NCI-H524 (cell line): ENCODE results near the gene PDE11A.
A peak's percentile ranks its signal among the peaks of the same experiment; 100 is the strongest.
"Not testable (repeated sequence)": the region's sequence is repeated elsewhere in the genome, so short reads cannot be mapped to it uniquely, and the experiment has no call there.

Experiments used
- DNase-seq, 2 experiments: peaks; one replicate each; lab custom pipeline; 2025; lab: John Stamatoyannopoulos, UW

Gene PDE11A

DNA sequence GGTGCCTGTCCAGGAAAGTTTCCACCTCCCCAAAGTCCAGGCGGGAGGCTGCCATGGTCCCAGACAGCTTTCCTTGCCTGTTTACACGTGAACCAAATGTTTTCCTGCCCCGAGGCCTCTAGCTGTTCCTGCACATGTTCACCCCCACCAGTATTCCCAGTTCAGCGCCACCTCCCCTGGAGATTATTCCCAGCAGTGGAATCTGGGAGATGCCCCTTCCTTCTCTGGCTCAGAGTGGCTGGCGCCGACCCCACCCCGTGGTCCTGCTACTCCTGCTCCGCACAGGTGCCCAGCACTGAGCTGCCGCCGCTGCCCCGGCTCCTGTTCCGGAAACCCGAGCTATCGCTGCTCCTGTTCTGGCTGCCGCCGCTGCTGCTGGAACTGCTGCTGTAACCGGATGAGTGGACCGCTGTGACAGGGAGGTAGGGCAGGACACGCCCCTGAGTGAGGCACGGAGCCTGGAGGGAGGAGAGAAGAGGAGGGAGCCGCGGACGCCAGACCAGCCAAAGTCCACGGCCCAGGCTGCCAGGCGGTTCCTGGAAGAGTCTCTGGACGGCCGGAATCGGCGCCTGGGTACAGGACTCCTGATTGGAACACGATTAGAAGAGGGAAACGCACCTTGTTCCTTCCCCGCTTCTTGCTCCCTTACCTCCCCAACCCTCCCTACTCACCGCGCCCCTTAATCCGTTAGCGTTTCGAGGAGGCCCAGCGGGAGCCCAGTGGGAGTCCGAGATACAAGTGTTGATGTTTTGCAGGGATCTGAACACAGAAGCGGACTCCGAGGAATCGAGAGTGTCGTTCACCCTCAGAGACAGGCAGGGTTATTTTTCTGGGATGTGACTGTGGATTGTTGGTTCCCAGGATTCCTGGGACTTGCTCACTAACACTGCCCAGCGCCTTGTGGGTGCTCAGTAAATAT lies at the start of gene PDE11A:
Gene PDE11A, minus strand, starts transcription at position 395 of the 919 bp plus-strand sequence. Its CDS starts 340 bp downstream, at position 55.
- peak; percentile 72 to 75 for DNase-seq

DNA sequence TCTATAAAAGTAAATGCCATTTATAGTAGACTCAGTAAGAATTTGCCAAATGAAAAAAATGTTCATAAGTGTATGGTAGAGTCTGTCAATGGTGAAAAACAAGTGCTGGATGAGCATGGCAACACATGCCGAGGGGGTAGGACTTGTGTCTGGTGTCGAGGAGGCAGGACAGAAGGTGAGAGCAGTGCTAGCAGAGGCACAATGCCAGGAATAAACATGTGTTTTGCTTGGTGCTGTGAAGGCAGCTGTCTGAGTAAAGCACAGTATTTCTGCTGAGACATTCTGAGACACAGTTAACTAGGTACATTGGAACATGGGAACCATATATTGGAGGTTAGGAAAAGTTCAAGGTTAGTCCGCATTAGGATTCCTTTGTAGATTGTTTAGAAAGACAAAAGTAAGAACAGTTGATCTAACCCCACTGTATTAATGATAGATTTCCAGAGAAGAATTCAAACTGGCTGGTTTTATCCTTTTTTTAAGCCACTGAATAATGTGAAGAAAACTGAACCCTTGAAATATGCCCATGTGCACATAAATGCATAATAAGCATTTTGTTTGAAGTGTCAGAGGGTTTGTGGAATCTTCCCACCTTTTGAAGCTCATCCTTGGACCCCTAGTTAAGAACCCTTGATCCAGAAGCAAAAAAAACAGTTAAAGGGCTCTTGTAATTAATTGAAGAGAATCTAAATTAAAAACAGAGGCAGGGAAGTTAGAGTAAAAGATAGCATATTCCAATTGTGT lies 46.8 kb upstream of the PDE11A start:
- peak in 1 of 2 experiments; percentile 4 for DNase-seq

DNA sequence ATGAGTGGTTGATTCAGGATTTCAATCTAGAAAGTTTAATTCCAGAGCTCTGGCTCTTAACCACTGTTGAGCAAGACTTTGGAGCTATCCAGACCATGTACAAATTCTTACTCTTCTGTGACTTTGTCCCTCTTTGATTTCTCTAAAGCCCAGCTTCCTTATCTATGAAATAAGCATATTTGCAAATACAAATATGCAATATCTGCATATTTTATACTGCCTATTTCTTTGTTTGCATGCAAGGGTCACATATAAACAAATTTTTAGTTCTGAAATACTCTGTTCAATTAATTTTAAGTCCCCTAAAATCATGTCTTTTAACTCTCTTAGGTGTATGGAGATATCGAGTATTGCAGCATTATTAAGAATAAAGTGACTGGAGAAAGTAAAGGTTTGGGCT lies 45.1 kb upstream of the PDE11A start:
- no peak for DNase-seq

DNA sequence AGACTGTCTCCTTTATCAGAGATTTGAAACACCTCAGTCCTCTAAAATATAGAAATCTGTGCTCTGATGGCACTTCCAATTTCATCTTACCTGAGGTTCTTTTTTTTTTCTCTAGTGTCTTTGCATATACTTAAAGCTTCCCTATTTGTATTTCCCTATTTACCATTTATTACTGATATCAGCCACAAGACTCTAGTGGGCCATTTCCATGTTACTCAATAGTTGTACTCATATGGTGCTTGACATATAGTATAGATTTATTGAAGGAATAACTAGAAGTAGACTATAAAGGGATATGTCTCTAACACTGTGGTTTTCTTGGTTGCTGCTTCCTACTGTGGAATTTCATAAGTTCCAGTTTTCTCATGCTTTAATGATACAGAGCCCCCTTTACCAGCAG lies 42.7 kb upstream of the PDE11A start:
- no peak for DNase-seq

DNA sequence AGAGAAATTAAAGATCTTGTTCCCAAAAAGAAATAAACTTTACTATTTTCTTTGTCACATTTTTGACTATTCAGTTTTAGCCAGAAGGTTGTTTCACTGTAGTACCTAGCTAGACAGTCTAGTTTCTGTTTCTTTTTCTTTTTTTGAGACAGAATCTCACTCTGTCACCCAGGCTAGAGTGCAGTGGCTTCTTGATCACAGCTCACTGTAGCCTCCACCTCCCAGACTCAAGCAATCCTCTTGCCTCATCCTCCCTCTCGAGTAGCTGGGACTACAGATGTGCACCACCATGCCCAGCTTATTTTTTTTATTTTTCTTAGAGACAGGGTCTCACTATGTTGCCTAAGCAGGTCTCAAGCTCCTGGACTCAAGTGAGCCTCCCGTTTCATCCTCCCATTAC lies 41.9 kb upstream of the PDE11A start:
- no peak for DNase-seq

DNA sequence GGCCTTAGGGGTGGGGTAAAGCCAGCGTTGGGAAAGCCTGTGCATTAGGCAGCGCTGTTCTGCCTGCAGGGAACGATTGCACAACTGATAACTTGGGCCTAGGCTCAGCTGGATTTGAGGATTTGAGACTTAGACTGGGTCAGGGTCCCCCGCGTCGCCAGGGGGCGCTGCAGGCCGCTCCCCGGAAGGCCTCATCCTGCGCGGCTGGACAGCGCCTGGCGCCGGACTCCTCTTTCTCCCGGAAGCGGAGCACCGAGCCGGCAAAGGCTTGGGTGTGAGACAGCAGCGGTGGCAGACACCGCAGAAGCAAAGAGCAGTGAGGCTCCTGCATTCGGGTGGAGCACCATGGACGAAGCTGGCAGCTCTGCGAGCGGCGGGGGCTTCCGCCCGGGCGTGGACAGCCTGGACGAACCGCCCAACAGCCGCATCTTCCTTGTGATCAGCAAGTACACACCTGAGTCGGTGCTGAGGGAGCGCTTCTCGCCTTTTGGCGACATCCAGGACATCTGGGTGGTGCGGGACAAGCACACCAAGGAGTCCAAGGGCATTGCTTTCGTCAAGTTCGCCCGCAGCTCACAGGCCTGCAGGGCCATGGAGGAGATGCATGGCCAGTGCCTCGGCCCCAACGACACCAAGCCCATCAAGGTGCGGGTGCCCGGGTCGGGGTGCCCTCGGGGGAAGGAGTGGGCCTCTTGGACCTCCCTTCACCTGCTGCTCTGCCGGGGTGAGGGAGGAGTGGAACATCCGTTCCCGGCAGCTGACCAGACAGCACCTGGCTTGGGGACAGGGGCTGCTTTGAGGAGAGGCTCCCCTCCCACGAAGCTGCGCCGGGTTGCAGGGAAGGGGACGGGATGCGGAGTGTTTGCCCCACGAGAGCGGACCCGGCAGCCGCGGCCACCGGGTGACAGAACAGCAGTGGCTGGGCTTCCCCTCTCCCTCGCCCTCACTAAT lies 39.9 kb upstream of the PDE11A start, which contains the start of gene RBM45:
Gene RBM45, plus strand, starts transcription at position 236 of the 951 bp plus-strand sequence. Its CDS starts 110 bp downstream, at position 346.
- DNase-seq = peak; percentile 71 to 87

DNA sequence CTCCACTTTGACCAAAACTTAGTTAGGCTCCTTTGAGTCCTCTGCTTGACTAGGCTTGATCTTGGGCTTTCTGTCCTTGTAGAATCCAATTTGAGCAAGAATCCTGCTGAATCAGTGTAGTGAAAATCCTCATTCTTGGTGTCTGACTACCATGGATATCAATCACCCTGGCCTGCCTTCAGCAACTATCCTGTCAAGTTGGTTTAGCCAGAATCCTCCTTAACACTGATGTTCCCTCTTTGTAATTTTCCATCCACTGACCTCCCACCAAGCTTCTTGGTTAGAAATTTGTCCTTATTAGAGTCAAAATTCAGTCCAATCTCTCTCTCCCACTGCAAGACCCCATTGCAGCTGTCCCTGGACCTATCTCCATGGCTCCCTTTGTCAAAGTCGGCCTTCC lies 39.2 kb upstream of the PDE11A start:
- DNase-seq = no peak

DNA sequence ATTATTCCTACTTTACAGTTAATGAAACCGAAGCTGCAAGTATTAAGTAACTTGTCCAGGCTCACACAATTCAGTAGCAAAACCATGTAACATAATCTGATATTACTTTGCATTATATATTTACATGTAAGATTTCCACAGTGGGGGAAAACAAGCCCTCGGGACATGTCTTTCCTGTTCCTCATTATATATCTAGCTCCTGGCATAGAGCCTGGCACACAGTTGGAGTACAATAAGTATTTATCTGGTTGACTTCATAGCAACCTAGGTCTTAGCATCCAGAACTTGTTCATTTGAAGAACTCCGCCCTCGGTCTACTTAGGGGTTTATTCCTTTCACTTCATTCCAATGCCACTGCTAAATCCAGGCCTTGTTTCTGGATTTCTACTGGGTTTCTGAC lies 38.1 kb upstream of the PDE11A start:
- DNase-seq = no peak

DNA sequence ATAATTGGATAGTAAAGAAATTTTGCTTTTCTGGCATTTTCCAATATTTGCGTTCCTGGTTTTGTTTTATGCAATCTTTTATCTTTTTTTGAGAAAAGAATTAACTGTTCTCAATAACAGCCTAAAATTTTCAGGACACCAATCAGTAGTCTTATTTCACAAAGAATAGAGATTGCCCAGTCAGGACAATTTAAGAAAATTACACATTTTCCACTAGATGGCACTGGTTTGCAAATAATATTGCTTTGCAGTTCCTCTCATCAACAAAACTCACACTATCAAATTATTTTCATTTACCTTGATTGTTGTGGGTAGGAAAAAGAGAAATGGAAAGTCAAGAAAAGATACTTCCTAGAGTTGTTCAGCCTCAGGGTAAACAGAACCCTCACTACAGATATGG lies 37.2 kb upstream of the PDE11A start:
- DNase-seq = peak; percentile 4 to 63

DNA sequence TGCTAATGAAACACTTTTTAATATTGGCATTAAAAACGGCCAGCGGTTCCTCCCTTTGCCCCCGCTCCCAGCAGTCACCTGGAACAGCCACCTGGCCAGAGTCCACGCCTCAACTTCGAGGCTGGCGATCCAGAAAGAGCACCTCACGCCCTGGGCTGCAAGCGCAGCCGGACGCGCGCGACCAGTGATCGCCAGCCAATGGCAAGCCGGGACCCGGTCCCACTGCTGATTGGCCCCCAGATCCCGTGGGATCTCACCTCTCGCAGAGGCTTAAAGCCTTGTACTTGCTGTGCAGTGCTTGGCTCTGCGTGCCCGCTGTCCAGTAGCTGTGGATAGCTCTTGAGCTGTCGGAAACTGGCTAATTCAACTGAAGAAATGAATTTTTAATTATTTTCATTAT lies 35.6 kb upstream of the PDE11A start:
- no peak for DNase-seq

DNA sequence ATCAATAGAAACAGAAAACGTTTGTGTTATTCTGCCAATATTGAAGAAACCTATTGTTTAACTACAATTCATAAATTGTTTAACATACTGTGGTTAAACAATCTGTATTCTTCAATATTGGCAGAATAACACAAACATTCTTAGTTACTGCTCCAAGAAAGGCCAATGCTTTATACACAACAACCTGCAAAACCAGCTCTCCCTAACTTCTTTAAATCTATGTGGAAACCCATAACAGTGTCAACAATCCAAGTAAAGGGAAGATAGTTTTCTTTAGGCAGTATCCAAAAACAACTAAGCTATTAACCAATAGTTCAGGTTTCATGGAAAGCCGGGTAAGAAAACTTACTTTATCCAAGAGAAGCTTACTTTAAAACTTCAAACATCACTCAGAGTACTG lies 33.5 kb upstream of the PDE11A start:
- DNase-seq = no peak

DNA sequence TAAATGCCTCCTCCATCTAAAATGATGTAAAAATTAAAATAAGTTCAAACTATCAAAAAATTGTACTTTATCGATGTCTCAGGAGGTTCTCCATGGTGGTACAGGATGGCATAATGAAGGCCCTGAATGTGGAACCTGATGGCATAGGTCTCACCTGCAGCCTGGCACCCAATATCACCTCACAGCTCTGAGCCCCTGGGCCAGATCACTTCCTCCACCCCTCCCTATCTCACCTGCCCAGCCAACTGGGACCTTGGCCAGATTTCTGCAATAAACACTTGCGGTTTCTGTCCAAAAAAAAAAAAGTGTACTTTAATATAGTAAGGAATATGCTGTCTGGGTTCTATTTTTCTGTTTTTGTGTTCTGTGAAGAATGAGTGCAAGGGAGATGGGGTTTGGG lies 33.0 kb upstream of the PDE11A start:
- no peak for DNase-seq

DNA sequence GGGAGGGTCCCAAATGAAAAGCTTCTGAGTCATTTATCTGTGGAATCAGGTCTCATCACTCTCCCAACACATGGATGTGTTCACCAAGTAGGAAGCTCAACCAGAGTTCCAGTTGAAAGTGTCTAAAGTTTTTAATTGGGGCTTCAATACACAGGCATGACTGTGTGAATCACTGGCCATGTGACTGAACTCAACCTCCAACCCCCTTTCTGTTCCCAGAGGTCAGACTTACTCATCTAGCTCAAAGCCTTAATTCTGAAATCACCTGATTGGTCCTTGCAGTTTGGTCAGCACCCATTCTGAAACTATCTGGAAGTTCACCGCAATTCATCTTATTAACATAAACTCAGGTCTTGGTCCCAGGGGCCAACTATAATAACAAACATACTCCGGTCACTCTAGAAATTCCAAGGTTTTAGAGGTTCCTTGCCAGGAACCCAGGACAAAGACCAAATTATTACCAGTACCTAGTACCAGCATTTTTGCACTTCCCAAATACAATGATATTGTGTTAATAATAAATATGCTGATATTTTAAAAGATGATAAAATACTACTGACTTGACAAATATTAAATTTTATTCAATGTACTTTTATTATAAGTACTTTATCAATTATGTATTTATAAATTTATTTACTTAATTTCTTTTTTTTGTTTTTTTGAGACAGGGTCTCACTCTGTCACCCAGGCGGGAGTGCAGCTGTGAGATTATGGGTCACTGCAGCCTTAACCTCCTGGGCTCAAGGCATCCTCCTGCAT lies 28.9 kb upstream of the PDE11A start:
- no peak for DNase-seq

DNA sequence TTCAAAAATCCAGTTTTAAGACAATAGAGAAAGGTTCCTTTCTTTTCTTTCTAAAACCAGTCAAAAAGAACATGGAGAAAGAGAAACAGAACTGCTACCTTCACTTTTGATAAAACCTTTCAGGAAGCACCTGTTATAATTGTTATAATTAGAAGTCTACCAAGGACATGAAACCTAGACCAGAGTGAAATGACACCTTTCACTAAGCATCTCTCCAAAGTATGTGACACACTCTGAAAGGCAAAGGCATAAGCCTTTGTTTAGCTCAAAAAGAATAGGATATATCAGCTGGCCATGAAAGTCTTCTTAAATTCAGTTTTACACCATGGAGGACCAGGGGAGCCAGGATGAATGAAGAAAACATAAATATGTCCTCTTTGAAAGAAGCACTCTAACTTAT lies 20.9 kb upstream of the PDE11A start:
- DNase-seq = no peak

DNA sequence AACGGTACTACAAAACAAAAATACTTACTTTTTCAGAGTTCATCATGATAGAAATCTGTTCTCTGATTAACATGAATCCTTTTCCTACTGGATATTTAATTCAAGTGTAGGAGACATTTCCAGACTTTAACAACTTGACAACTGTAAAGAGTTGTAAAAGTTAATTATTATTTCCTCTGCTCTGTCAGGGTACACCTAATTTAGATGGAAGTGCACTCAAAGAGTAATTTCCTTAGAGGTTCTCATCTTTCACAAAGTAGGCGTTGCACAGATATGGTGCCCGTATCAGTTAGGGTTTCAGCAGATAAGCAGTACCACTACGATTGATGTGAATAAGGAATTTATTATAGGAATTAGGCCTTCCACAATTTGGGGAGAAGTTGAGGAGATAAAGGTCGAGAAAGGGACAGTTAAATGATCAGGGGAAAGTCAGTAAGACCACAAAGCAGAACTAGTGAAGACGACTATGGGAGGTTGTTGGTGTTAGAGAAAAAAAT lies 16.2 kb upstream of the PDE11A start:
- DNase-seq = no peak

DNA sequence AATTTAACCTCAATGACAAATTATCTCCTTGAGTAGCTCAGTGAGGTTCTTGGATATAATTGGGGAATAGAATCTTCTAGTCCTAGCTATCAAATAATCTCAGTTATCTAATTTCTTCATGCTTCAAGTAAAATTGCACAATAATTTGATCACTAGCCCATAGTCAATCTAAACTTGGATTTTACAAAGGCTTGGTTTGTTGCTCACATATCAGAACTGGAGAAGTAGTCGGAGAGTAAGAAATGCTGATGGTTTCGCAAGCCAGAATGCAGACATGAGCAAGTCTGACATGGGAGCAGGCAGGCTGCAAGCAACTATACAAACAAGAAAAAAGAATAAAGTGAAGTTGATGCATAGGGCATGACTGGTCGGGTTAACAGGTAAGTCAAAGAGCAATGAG lies 11.7 kb upstream of the PDE11A start:
- no peak for DNase-seq

DNA sequence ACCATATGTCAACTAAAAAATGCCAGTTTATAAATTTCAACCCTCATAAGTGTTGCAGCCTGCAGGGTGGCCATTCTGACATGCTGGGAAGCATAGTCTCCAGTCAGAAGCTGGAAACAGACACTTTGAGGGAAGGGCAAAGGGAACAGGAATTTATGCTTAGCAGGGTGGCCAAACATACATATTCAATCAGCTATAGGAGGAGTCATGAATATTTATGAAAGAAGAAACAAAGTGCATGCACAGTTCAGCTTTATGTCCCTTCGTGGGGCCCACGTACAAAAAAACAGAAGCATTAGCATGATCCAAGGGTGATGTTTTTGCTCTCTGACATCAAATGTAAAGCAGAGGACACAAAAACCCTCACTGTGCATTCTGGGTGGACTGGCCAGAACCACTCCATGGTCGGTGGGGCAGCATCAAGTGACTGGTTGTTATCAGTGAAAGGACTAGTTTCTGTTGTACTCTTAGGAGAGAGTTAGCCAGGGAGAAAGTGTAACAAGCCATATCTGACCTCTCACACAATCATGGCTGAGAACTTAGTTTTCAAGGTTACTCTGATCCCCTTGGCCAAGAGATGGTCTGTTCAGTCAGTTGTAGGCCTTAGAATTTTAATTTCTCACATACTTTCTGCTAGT lies 9.9 kb upstream of the PDE11A start:
- DNase-seq = no peak

DNA sequence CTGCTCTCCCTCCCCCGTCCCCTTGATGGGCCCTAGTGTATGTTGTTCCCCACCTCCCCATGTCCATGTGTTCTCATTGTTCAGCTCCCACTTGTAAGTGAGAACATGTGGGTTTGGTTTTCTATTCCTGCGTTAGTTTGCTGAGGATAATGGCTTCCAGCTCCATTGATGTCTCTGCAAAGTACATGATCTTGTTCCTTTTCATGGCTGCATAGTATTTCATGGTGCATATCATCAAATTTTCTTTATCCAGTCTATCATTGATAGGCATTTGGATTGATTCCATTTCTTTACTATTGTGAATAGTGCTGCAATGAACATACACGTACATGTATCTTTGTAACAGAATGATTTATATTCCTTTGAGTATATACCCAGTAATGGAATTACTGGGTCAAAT lies 6.7 kb upstream of the PDE11A start:
- not testable (repeated sequence) for DNase-seq

DNA sequence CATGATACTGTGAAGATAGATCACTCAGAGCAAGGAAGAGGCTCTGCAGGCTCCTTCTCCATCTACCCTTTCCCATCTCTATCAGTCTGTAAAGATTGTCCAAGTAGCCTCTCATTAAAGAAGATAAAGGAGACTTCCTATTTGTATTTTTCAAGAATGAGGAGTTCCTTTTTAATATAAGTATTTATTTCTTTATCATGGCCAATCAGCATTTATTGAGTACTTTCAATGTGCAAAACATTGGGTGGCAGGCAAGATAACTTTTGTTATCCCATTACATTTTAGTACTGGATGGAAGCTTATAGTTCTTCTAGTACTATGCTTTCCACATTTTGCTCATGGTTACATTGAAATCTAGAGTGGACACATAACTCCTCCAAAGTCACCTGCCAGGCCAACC lies 3.6 kb upstream of the PDE11A start:
- no peak for DNase-seq

DNA sequence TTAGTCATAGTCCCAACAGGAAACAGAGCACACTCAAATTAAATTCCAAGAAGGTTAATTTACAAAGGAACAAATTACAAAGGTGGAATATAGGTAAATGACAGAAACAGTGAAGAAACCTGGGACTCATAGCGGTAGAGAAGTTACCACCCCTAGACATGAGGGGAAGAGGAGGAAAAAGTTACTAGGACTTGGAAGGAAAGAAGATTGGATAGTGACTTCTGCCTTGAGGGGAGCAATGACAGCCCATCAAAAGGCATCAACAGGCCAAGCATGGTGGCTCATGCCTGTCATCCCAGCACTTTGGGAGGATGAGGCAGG lies 2.4 kb upstream of the PDE11A start:
- DNase-seq = no peak
